Large intestine (tissue), 3 donors: ENCODE data around the gene NECTIN2. TPM values are rescaled to one million over a fixed set of nuclear protein-coding genes. Genes with fewer than 3 reads are reported as not detected.
"Not testable (repeated sequence)": the region's sequence is repeated elsewhere in the genome, so short reads cannot be mapped to it uniquely, and the experiment has no call there.

Experiments used
- DNase-seq, 2 donors: peaks; one replicate each; pipeline versions ENCODE4 v3.0.0 to v3.0.0-alpha.2; 2013
- H3K27ac ChIP-seq: one replicate; pipeline ENCODE4 v1.5.1; 2013; ENCODE audit warnings: low read length
- H3K27me3 ChIP-seq: 2 replicates; pipeline ENCODE4 v1.6.1; 2013; ENCODE audit warnings: low read length; ENCODE audit not compliant: control insufficient read depth, insufficient read depth
- H3K36me3 ChIP-seq: 2 replicates; pipeline ENCODE4 v1.6.1; 2013; ENCODE audit warnings: low read length; ENCODE audit not compliant: control insufficient read depth, insufficient read depth
- H3K4me1 ChIP-seq: one replicate; pipeline ENCODE4 v1.6.1; 2013; ENCODE audit warnings: low read length; ENCODE audit not compliant: control insufficient read depth, insufficient read depth
- H3K4me3 ChIP-seq: one replicate; pipeline ENCODE4 v1.5.1; 2013; ENCODE audit warnings: low read length
- H3K9me3 ChIP-seq: one replicate; pipeline ENCODE4 v1.6.1; 2013; ENCODE audit warnings: mild to moderate bottlenecking, low read depth, low read length, moderate library complexity; ENCODE audit not compliant: control insufficient read depth
- WGBS: methylation state at CpG from one replicate; pipeline ENCODE4 v1.1.5; 2013; ENCODE audit warnings: low lambda C conversion rate; ENCODE audit not compliant: insufficient coverage; 5-methylcytosine and 5-hydroxymethylcytosine counted together
- polyA plus RNA-seq: library from polyadenylated mRNA; unstranded; fragments of 120-200 nt; gene quantifications from one replicate; pipeline ENCODE4 v1.2.1, GENCODE V29; 2013

The NECTIN2 gene
- polyA plus RNA-seq, 1 donor: 135 TPM

DNA sequence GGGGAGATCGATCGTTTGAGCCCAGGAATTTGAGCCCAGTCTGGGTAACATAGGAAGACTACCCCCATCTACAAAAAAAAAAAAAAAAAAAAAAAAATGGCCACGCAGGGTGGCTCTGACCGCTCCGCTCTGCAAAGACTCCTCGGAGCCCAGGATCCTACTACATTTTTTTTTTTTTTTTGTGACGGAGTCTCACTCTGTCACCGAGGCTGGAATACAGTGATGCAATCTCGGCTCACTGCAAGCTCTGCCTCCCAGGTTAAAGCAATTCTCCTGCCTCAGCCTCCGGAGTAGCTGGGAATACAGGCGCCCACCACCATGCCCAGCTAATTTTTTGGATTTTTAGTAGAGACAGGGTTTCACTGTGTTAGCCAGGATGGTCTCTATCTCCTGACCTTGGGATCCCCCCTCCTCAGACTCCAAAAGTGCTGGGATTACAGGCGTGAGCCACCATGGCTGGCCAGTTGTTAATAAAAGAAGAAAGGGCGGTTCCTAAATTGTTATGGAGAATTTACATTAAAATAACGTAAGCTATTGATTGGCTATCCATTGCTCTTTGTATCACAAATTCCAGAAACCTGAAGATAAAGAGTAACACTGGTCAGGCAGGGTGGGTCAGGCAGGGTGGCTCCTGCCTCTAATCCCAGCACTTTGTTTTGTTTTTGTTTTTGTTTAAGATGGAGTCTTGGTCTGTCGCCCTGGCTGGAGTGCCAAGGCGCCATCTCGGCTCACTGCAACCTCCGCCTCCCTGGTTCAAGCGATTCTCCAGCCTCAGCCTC lies 36.7 kb downstream of the NECTIN2 start:
- H3K9me3 ChIP-seq, H3K4me1 ChIP-seq, DNase-seq, H3K4me3 ChIP-seq, H3K27ac ChIP-seq, H3K27me3 ChIP-seq: not testable (repeated sequence)
- peaks cover 47% of the 10 kb centered on the region for H3K36me3 ChIP-seq
- no CpG with 5 or more reads among the region's 19 CpGs for WGBS

DNA sequence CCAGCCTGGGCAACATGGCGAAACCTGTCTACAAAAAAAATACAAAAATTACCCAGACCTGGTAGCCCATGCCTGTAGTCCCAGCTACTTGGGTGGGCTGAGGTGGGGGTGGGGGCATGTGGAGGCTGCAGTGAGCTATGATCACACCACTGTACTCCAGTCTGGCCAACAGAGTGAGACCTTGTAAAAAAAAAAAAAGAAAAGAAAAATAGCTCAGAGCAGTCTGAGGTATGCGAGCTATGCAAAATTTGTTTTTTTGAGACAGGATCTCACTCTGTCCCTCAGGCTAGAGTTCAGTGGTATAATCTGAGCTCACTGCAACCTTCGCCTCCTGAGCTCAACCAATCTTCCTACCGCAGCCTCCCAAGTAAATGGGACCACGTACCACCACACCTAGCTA lies 37.8 kb downstream of the NECTIN2 start:
- WGBS: no CpG with 5 or more reads among the region's 5 CpGs
- no peak for DNase-seq
- no peaks in the 10 kb centered on the region for H3K9me3 ChIP-seq
- H3K4me3 ChIP-seq: no peak overlapping the region
- H3K27me3 ChIP-seq: no peaks in the 10 kb centered on the region
- H3K27ac ChIP-seq: no peak overlapping the region
- H3K4me1 ChIP-seq: no peaks in the 10 kb centered on the region
- peaks cover 42% of the 10 kb centered on the region for H3K36me3 ChIP-seq

DNA sequence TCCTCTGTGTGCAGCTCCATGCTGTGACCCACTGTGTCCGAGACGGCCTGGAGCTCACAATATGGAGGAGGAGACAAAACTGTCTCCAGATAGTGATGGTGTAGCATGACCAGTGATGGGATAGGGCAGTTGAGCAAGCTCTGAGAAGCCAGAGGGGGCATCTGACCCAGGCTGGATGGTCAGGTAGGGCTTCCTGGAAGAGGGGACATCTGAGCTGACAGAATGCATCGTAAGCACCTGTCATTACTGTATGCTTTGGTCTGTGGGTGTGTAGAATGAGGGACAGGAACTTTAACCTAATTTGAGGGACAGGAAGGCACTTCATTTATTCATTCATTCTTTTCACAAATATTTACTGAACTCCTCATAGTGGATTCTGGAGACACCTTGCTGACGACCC lies 38.5 kb downstream of the NECTIN2 start:
- no peaks in the 10 kb centered on the region for H3K27me3 ChIP-seq
- DNase-seq: no peak
- no CpG with 5 or more reads among the region's 4 CpGs for WGBS
- H3K36me3 ChIP-seq: peaks cover 37% of the 10 kb centered on the region
- peaks cover under 1% of the 10 kb centered on the region for H3K4me1 ChIP-seq
- H3K4me3 ChIP-seq: no peak overlapping the region
- H3K27ac ChIP-seq: no peak overlapping the region
- no peaks in the 10 kb centered on the region for H3K9me3 ChIP-seq

DNA sequence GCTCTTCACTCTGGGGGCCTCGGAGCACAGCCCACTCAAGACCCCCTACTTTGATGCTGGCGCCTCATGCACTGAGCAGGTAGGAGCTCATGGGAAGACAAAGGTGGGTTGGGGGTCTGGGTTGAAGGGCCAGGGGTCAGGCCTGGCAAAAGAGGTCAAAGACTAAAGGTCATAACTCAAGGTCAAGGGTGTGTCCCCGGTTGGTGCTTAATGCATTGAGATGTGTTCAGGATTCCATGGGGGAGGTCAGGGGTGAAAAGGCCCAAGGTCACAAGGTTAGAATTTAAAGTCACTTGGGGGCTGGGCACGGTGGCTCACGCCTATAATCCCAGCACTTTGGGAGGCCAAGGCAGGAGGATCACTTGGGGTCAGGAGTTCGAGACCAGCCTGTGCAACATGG lies 40.0 kb downstream of the NECTIN2 start:
- no peak for DNase-seq
- Histone ChIP-seq H3K36me3 (peaks cover 36% of the 10 kb centered on the region), H3K27me3 (no peaks in the 10 kb centered on the region), H3K4me1 (peaks cover 5% of the 10 kb centered on the region), H3K27ac (no peak overlapping the region), H3K9me3 (no peaks in the 10 kb centered on the region), H3K4me3 (no peak overlapping the region)
- no CpG with 5 or more reads among the region's 6 CpGs for WGBS

DNA sequence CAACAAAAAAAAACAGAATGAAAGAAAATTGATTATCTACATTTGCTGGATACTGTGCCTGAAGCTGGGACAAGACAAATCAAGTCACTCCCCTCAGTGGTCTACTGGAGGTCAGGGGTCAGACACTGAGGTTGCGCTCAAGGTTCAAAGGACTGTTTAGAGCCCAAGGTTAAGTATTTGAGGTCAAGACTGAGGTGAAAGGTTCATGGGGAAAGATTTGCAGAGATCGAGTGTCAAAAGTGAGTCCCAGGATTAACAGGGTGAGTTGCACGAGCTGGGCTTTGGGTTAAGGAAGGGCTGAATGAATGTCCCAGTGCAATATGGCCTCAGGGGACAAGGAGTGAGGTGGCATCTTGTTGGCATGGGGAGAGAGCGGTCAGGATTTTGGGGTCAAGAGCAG lies 41.6 kb downstream of the NECTIN2 start:
- Histone ChIP-seq H3K27ac (no peak overlapping the region), H3K27me3 (no peaks in the 10 kb centered on the region), H3K4me3 (no peak overlapping the region), H3K4me1 (peaks cover 14% of the 10 kb centered on the region), H3K9me3 (no peaks in the 10 kb centered on the region), H3K36me3 (peaks cover 37% of the 10 kb centered on the region)
- 93% methylated on average over 2 of the region's 4 CpGs for WGBS
- no peak for DNase-seq

DNA sequence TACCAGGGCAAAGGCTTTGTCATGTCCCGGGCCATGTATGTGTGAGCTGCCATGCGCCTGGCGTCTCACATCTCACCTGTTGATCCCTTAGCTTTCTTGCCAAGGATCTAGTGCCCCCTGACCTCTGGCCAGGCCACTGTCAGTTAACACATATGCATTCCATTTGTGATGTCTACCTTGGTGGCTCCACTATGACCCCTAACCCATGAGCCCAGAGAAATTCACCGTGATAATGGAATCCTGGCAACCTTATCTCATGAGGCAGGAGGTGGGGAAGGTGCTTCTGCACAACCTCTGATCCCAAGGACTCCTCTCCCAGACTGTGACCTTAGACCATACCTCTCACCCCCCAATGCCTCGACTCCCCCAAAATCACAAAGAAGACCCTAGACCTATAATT lies 42.2 kb downstream of the NECTIN2 start:
- Histone ChIP-seq H3K36me3 (peaks cover 43% of the 10 kb centered on the region), H3K4me1 (peaks cover 14% of the 10 kb centered on the region)
- H3K9me3 ChIP-seq, H3K27me3 ChIP-seq, H3K4me3 ChIP-seq, H3K27ac ChIP-seq, DNase-seq: not testable (repeated sequence)
- no CpG with 5 or more reads among the region's 5 CpGs for WGBS

DNA sequence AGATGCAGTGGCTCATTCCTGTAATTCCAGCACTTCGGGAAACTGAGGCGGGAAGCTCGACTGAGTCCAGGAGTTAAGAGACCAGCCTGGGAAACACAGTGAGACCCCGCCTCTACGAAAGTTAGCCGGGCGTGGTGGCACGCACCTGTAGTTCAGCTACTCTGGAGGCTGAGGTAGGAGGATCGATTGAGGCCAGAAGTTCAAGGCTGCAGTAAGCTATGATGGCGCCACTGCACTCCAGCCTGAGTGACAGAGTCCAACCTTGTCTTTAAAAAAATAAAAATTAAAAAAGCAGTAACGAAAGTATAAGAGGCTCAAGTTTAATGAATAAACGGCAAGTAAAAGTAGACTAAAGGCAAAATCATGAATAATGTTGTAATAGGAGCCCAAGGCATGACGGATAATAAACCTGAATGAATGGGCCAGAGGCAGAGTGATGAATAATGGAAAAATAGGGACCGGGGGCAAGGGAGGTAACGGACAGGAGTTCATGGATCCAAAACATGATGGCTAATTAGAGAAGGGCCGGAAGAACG lies 43.8 kb downstream of the NECTIN2 start:
- no peaks in the 10 kb centered on the region for H3K27me3 ChIP-seq
- H3K4me3 ChIP-seq: peak overlapping the region; percentile 51
- DNase-seq: peak in 1 of 2 donors; percentile 14
- H3K9me3 ChIP-seq: no peaks in the 10 kb centered on the region
- 17% methylated on average over 5 of the region's 17 CpGs for WGBS
- peak overlapping the region; percentile 89 for H3K27ac ChIP-seq
- peaks cover 48% of the 10 kb centered on the region for H3K36me3 ChIP-seq
- H3K4me1 ChIP-seq: peaks cover 14% of the 10 kb centered on the region

DNA sequence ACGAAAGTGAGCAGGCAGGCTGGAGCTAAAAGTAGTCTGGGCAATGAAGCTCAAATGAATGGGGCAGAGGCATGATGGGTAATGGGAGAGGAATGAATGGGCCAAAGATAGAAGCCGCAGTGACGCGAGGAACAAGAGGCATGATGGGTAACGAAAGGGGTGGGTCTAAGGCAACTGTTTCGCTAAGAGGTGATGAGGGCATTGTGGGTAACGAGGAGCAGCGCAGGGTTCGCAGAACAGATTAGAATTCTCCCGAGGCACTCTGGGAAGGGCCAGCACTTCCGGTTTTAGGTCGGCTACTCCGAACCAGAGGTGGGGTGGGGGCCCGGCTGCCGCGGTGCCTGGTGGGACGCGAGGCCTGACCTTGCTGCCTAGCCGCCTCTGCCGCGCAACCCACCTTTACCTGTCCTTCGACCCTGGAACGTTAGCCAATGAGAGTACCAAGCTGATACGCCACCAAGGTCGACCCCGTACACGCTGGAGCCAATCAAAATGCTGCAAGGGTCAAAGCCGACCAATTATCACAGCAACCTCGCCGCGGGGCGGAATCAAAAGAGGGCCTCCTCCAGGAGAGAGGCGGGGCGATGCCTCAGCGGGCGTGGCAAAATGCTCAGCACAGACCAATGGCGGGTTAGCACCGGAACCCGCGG lies 44.4 kb downstream of the NECTIN2 start:
- peaks cover 50% of the 10 kb centered on the region for H3K36me3 ChIP-seq
- no peaks in the 10 kb centered on the region for H3K27me3 ChIP-seq
- no peaks in the 10 kb centered on the region for H3K9me3 ChIP-seq
- H3K4me1 ChIP-seq: peaks cover 14% of the 10 kb centered on the region
- peak overlapping the region; percentile 51 for H3K4me3 ChIP-seq
- WGBS: 0% methylated on average over 1 of the region's 40 CpGs
- DNase-seq: peak; percentile 100
- H3K27ac ChIP-seq: peak overlapping the region; percentile 89

DNA sequence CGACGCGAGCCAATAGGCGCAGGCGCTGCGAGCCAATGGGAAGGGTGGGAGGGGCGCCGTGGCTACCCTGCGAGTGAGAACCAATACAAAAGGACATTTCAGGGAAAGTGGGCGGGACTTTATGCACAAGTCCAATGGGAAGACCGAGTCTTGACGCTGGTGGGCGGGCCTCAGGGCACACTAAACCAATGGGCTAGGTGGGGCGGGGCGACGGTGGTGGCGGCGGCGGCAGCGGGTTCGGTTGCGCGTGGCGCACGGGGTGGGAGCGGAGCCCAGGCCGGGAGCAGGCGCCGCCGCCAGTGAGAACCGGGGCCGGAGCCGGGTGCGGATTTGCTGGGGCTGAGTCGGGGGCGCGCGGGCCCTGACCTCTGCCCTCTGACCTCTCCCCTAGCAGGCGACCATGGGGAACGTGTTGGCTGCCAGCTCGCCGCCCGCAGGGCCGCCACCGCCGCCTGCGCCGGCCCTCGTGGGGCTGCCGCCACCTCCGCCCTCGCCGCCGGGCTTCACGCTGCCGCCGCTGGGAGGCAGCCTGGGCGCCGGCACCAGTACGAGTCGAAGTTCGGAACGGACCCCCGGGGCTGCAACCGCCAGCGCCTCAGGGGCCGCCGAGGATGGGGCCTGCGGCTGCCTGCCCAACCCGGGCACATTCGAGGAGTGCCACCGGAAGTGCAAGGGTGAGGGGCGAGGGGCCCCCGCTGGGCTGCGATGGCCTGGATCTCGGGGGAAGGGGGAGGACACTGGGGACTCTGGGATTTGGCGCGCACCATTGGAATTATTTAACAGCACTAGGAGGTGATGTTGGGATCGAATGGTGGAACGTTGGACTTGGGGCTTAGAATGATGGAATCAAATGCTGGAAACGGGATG lies 45.2 kb downstream of the NECTIN2 start, which contains the start of gene TOMM40:
TOMM40 (plus strand) TSS at position 239 of the 867 bp plus-strand sequence; CDS start at position 401, 162 bp downstream.
- no peaks in the 10 kb centered on the region for H3K9me3 ChIP-seq
- H3K4me3 ChIP-seq: peak within 1 kb of the TSS; percentile 56
- peaks cover 14% of the 10 kb centered on the region for H3K4me1 ChIP-seq
- no CpG with 5 or more reads among the region's 81 CpGs for WGBS
- peaks cover 50% of the 10 kb centered on the region for H3K36me3 ChIP-seq
- peak within 1 kb of the TSS; percentile 89 for H3K27ac ChIP-seq
- H3K27me3 ChIP-seq: no peaks in the 10 kb centered on the region
- DNase-seq: peak in 1 of 2 donors; percentile 18

DNA sequence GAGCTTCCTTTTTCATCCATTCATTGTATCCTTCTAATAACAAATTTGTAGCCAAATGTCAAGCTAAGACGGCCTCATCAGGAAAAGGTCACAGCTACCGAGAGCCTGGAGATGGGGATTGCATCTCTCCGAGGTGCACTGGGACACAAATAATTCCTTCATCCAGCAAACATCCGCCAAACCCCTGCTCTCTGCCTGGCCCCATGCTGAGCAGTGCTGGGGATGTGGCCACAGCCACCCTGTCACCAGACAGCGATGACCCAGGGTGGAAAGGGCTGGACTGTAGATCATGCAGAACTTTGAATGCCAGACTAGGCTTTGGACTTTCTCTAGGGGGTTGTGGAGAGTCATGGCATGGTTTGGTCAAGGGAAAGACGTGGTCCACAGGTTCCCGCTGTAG lies 46.8 kb downstream of the NECTIN2 start:
- Histone ChIP-seq H3K27ac (no peak overlapping the region), H3K27me3 (no peaks in the 10 kb centered on the region), H3K9me3 (no peaks in the 10 kb centered on the region), H3K4me3 (no peak overlapping the region), H3K4me1 (peaks cover 14% of the 10 kb centered on the region), H3K36me3 (peaks cover 51% of the 10 kb centered on the region)
- WGBS: no CpG with 5 or more reads among the region's 7 CpGs
- DNase-seq: no peak
